Right atrium auricular region (tissue), 2 donors: ENCODE measurements around the gene CCDC93. TPM values are rescaled to one million over a fixed set of nuclear protein-coding genes. Genes with fewer than 3 reads are reported as not detected.

Experiments
- DNase-seq: peaks from one replicate; pipeline ENCODE4 v3.0.0-alpha.2; 2019; ENCODE audit warnings: low spot score
- H3K27ac ChIP-seq, 2 donors: fragments of 200-600 bp; sonication (generic); 1 replicate in 1 of 2; 2 replicates in 1 of 2; pipeline ENCODE4 v1.5.1; 2016 to 2019
- H3K27me3 ChIP-seq, 2 donors: fragments of 200-600 bp; sonication (generic); one replicate each; pipeline versions ENCODE4 v1.5.1 to v1.6.0; 2017 to 2019
- H3K36me3 ChIP-seq: fragments of 200-600 bp; sonication (generic); one replicate; pipeline ENCODE4 v1.5.1; 2016
- H3K4me1 ChIP-seq, 2 donors: fragments of 200-600 bp; sonication (generic); one replicate each; pipeline versions ENCODE4 v1.5.1 to v1.6.0; 2017 to 2019
- H3K4me3 ChIP-seq, 2 donors: fragments of 200-600 bp; sonication (generic); 1 replicate in 1 of 2; 2 replicates in 1 of 2; pipeline ENCODE4 v1.5.1; 2017 to 2019; ENCODE audit warnings: mild to moderate bottlenecking in 1 of 2, moderate library complexity in 1 of 2
- H3K9me3 ChIP-seq, 2 donors: fragments of 200-600 bp; sonication (generic); one replicate each; pipeline ENCODE4 v1.5.1; 2019
- total RNA-seq, 2 donors: library from RNA; depleted of rRNA; stranded (reverse); fragments of >200 nt; gene quantifications; one replicate each; pipeline ENCODE4 v1.1.0, GENCODE V29; 2016
- TF ChIP-seq, protein P1 (sequence below), 2 donors: fragments of 200-600 bp; sonication (generic); IDR thresholded peaks; one replicate each; pipeline ENCODE4 v1.5.1; 2019; ENCODE audit warnings: antibody characterized with exemption in 2 of 2

Gene CCDC93
- total RNA-seq, 2 donors from 2014 or later, result 17.1 to 18.7 TPM

DNA sequence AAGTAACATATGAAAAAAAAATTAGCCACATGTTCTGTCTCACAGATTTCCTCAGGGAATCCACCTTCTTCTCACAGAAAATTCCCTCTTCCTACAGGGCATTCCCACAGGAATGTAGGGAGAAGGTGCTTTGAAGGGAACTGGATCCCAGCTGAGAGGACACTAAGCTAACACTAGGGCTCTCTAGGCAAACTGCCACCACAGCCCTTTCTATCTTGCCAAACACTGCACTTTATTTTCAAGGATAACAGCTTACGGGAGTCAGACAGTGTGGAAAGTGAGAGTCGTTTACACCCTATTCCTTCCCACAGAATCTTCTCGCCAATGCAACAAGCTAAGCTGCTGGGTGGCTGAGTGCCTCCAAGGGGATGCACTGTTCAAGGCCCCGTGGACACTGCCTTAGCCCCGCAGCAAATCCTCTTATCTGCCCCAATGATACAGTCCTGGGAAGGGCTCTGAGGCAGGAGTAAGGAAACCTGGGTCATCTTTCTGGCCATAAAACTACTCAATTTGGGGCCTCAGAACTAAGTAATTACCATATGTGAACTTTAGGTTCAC, 76.9 kb downstream of the CCDC93 start:
- TF ChIP-seq, protein P1, sequence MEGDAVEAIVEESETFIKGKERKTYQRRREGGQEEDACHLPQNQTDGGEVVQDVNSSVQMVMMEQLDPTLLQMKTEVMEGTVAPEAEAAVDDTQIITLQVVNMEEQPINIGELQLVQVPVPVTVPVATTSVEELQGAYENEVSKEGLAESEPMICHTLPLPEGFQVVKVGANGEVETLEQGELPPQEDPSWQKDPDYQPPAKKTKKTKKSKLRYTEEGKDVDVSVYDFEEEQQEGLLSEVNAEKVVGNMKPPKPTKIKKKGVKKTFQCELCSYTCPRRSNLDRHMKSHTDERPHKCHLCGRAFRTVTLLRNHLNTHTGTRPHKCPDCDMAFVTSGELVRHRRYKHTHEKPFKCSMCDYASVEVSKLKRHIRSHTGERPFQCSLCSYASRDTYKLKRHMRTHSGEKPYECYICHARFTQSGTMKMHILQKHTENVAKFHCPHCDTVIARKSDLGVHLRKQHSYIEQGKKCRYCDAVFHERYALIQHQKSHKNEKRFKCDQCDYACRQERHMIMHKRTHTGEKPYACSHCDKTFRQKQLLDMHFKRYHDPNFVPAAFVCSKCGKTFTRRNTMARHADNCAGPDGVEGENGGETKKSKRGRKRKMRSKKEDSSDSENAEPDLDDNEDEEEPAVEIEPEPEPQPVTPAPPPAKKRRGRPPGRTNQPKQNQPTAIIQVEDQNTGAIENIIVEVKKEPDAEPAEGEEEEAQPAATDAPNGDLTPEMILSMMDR (IDR thresholded peaks at IDR 0.05), result no peak
- Histone ChIP-seq H3K36me3 (peaks cover 73% of the 10 kb centered on the region), H3K27ac (no peak overlapping the region), H3K27me3 (no peaks in the 10 kb centered on the region), H3K9me3 (no peaks in the 10 kb centered on the region), H3K4me3 (no peak overlapping the region), H3K4me1 (peaks cover 0 to 27% of the 10 kb centered on the region in 2 donors)
- no peak for DNase-seq

DNA sequence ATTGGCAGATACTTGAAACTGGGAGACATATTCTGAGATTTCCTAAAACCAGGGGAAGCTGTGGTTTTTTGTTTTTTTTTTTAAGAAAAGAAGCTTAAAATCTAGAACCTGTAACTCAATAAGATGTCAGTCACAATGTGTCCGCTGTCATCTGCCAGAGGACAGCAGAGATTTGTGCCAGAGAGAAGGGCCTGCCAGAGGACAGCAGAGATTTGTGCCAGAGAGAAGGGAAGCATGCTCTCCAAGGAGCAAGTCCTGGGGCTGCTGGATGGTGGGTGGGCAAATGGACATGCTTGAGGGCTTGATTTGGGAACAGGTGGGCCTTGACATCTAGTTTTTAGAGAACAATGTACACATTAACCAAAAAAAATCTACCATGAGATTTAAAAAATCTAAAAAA, 77.9 kb downstream of the CCDC93 start:
- TF ChIP-seq, protein P1 (IDR thresholded peaks at IDR 0.05), result no peak
- Histone ChIP-seq H3K9me3 (no peaks in the 10 kb centered on the region), H3K27ac (no peak overlapping the region), H3K36me3 (peaks cover 76% of the 10 kb centered on the region), H3K4me3 (no peak overlapping the region), H3K4me1 (peaks cover 0 to 27% of the 10 kb centered on the region in 2 donors), H3K27me3 (no peaks in the 10 kb centered on the region)
- no peak for DNase-seq

DNA sequence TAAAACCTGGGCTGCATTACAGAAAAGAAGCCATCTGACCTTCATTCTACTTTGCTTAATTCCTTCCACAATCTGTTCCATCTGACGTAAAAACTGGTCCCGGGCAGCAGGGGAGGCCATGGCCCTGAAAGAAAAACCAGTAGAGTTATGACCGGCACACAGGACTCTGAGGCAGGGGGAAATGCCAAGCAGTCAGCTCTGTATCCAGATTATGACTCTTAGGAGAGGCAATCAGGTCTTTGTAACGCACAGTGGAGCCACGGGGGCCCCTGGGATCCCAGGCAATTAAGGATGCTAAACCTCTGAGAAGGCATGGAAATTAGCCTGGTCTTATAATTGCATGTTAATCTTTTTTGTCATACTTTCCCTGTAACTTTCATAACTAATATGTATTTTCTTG, 78.4 kb downstream of the CCDC93 start:
- TF ChIP-seq, protein P1 (IDR thresholded peaks at IDR 0.05), result no peak

DNA sequence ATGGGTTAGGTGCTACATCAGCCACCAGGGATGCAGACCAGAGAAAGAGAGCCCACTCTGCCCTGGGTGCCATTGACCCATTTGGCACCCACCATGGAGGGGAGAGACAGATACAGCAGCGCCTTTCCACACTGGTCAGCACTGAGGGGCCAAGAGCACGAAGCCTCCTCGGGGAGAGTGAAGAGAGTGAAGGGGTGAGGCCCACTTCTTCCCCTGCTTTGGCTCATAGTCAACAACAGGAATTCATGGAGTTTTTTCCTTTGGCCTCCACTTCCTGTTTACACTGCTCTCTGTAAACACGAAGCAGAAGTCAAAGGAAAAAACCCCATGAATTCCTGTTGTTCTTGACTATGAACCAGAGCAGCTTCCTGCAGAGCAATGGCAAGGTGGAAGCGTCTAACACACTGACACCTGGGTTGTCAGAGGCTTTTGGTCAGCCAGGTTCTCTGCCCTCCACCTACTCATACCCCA, 80.0 kb downstream of the CCDC93 start:
- H3K27me3 ChIP-seq, result no peaks in the 10 kb centered on the region
- TF ChIP-seq, protein P1 (IDR thresholded peaks at IDR 0.05), result no peak

More for the DNA sequence above, 78.4 kb downstream of the CCDC93 start:
- peaks cover 0 to 27% of the 10 kb centered on the region in 2 donors for H3K4me1 ChIP-seq
- H3K27me3 ChIP-seq, result no peaks in the 10 kb centered on the region
- H3K27ac ChIP-seq, result no peak overlapping the region
- H3K9me3 ChIP-seq, result no peaks in the 10 kb centered on the region
- no peak overlapping the region for H3K4me3 ChIP-seq
- DNase-seq, result no peak
- H3K36me3 ChIP-seq, result peaks cover 76% of the 10 kb centered on the region

DNA sequence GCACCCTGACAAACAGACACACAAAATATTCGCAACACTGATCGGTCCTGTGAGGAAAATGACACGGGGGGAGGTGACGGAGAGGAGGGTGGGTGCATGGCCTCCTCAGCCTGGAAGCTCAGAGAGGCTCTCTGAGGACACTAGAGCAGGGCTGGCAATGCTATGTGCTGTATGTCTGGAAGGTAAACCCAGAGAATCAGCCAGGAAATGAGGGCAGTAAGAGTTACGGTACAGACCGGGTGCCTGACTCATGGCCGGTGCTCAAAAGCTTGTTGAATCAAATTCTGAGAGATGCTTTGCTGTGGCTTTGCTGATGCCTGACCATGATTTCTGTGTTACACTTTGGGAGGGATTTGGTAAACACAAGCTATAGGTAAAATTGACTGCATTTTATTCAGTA, 81.9 kb downstream of the CCDC93 start:
- Histone ChIP-seq H3K36me3 (peaks cover 76% of the 10 kb centered on the region), H3K4me1 (peaks cover 0 to 22% of the 10 kb centered on the region in 2 donors), H3K27me3 (no peaks in the 10 kb centered on the region), H3K9me3 (no peaks in the 10 kb centered on the region), H3K27ac (no peak overlapping the region), H3K4me3 (no peak overlapping the region)
- DNase-seq, result no peak
- TF ChIP-seq, protein P1 (IDR thresholded peaks at IDR 0.05), result no peak

More for the DNA sequence above, 80.0 kb downstream of the CCDC93 start:
- Histone ChIP-seq H3K4me3 (no peak overlapping the region), H3K9me3 (no peaks in the 10 kb centered on the region), H3K36me3 (peaks cover 76% of the 10 kb centered on the region), H3K4me1 (peaks cover 0 to 27% of the 10 kb centered on the region in 2 donors), H3K27ac (no peak overlapping the region)
- DNase-seq, result no peak

DNA sequence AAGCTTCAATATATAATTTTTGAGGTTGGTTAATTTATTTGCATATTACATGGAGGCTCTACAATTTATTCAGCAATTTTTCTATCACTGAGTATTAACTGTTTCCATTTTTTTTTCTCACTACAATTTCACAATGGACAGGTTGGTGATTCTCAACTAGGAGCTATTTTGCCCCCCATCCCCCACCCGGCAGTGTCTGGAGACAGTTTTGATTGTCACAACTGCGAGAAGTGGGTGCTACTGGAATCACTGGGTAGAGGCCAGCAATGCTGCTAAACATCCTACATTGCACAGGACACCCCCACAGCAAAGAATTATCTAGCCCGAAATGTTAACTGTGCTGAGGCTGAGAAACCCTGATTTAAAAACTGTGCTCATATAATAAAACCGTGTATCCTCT, 82.6 kb downstream of the CCDC93 start:
- peaks cover 0 to 14% of the 10 kb centered on the region in 2 donors for H3K4me1 ChIP-seq
- H3K27ac ChIP-seq, result no peak overlapping the region
- no peaks in the 10 kb centered on the region for H3K27me3 ChIP-seq
- TF ChIP-seq, protein P1 (IDR thresholded peaks at IDR 0.05), result no peak
- no peaks in the 10 kb centered on the region for H3K9me3 ChIP-seq
- no peak for DNase-seq
- peaks cover 70% of the 10 kb centered on the region for H3K36me3 ChIP-seq
- no peak overlapping the region for H3K4me3 ChIP-seq
